Adrenal gland (tissue), 12 donors: ENCODE results near the gene FXYD5. TPM values are rescaled to one million over a fixed set of nuclear protein-coding genes. Genes with fewer than 3 reads are reported as not detected.

Experiments
- DNase-seq, 7 donors: peaks; one replicate each; pipeline ENCODE4 v3.0.0-alpha.2; 2019 to 2020
- H3K27ac ChIP-seq, 5 donors: fragments of 200-600 bp; sonication (generic) in 4 of 5; 1 replicate in 3 of 5; 2 replicates in 2 of 5; pipeline versions ENCODE4 v1.5.1 to v1.8.0; 2016 to 2020; ENCODE audit warnings: mild to moderate bottlenecking in 1 of 5
- H3K27me3 ChIP-seq: fragments of 200-600 bp; 2 replicates; pipeline ENCODE4 v1.8.0; 2021
- H3K36me3 ChIP-seq, 2 donors: fragments of 200-600 bp; replicated peaks in 1 of 2; 1 replicate in 1 of 2; 2 replicates in 1 of 2; pipeline versions ENCODE4 v1.5.1 to v1.8.0; 2018 to 2022
- H3K4me1 ChIP-seq, 2 donors: fragments of 200-600 bp; replicated peaks in 1 of 2; 1 replicate in 1 of 2; 2 replicates in 1 of 2; pipeline versions ENCODE4 v1.5.1 to v1.8.0; 2018 to 2021
- H3K4me3 ChIP-seq, 4 donors: fragments of 200-600 bp; sonication (generic) in 3 of 4; one replicate each; pipeline ENCODE4 v1.5.1; 2016 to 2018
- H3K9me3 ChIP-seq, 3 donors: fragments of 200-600 bp; sonication (generic) in 1 of 3; replicated peaks in 1 of 3; 1 replicate in 2 of 3; 2 replicates in 1 of 3; pipeline versions ENCODE4 v1.5.1 to v1.8.0; 2016 to 2021
- CTCF ChIP-seq, 6 experiments: fragments of 450-650 bp in 4 of 6; fragments of 200-600 bp in 2 of 6; sonication (generic) in 1 of 6; IDR thresholded peaks; 1 replicate in 5 of 6; 2 replicates in 1 of 6; pipeline versions ENCODE4 v1.5.1 to v1.8.0; 2016 to 2021; ENCODE audit warnings: antibody characterized with exemption in 6 of 6, mild to moderate bottlenecking in 2 of 6, moderate library complexity in 1 of 6
- POLR2A ChIP-seq, 2 donors: fragments of 450-650 bp; IDR thresholded peaks; one replicate each; pipeline ENCODE4 v1.6.1; 2017; ENCODE audit warnings: antibody characterized with exemption in 2 of 2, mild to moderate bottlenecking in 2 of 2, moderate library complexity in 1 of 2
- WGBS, 4 donors: extraction: QIAGEN DNeasy Blood & Tissue Kit in 2 of 4; methylation state at CpG; one replicate each; pipeline versions ENCODE4 v1.1.5 to v1.1.7; 2013 to 2017; 5-methylcytosine and 5-hydroxymethylcytosine counted together
- intact Hi-C, 2 donors: fragments of 100-400 bp; cut with DNase I; formaldehyde crosslinking; loops; one replicate each; pipeline versions ENCODE4 v1.14.1 to v1.15.0; 2022 to 2023
- polyA plus RNA-seq, 3 donors: library from polyadenylated mRNA; stranded (reverse); fragments of 200-250 nt in 2 of 3; fragments of 350-450 nt in 1 of 3; fragmentation: Illumina TruSeq in 1 of 3; extraction: RNeasy Lipid Tissue Mini Kit (QIAGEN cat#74804) in 1 of 3; gene quantifications; one replicate each; pipeline ENCODE4 v1.2.3, GENCODE V29; 2013 to 2014
- total RNA-seq, 9 donors: library from RNA; depleted of rRNA in 4 of 9; stranded (reverse); fragments of >200 nt in 4 of 9; fragments of 120-200 nt in 1 of 9; fragmentation: NEBNext Ultra II Directional in 1 of 9; extraction: Animal tissue kit (Norgen Biotek cat#: 25700) in 1 of 9; gene quantifications; one replicate each; pipeline versions ENCODE4 v1.1.0 to v1.2.4, GENCODE V29; 2013 to 2023
- donor health status: healthy with polysubstance abuse.
- donor health status: Bipolar disorder and iron deficiency.
- donor health status: DM: yes; HTN: yes; CAD: no.
- donor health status: DM: no; HTN: no; CAD: no.
- donor health status: DM: no; HTN: no; CAD: no.
- donor health status: DM: yes; HTN: yes; CAD: no.

The FXYD5 gene
- total and polyA plus RNA-seq, 12 donors = 4.2 to 123 (median 38.9) TPM

- Histone ChIP-seq H3K36me3 (peaks cover 0 to 10% of the 10 kb centered on the region in 2 donors), H3K4me3 (peak overlapping the region in 2 of 4 donors; percentile 37 to 53), H3K27ac (peak overlapping the region in 1 of 5 donors; percentile 67), H3K9me3 (no peaks in the 10 kb centered on the region), H3K4me1 (peaks cover 6 to 18% of the 10 kb centered on the region in 2 donors), H3K27me3 (peaks cover 13% of the 10 kb centered on the region)
- TF ChIP-seq POLR2A (IDR thresholded peaks at IDR 0.05) = no peak
- peak in 5 of 6 experiments; percentile 21 to 58 (median 36) for TF ChIP-seq CTCF (IDR thresholded peaks at IDR 0.05)
- intact Hi-C loops = no loop called here
- DNase-seq = no peak
- 1 to 2% (median 2%) methylated on average over 14 to 36 of the region's 36 CpGs for WGBS, 4 donors
Observed at GRCh38 chr19:35153701-35154524, 622 bp upstream of the FXYD5 start.

- 45 to 60% (median 54%) methylated on average over 5 to 17 of the region's 17 CpGs for WGBS, 4 donors
- intact Hi-C loops = no loop called here
- H3K27ac ChIP-seq = no peak overlapping the region
- peaks cover 6 to 18% of the 10 kb centered on the region in 2 donors for H3K4me1 ChIP-seq
- no peaks in the 10 kb centered on the region for H3K9me3 ChIP-seq
- no peak for DNase-seq
- no peak for TF ChIP-seq CTCF (IDR thresholded peaks at IDR 0.05)
- H3K36me3 ChIP-seq = peaks cover 0 to 10% of the 10 kb centered on the region in 2 donors
- peak overlapping the region in 1 of 4 donors; percentile 53 for H3K4me3 ChIP-seq
- peaks cover 13% of the 10 kb centered on the region for H3K27me3 ChIP-seq
Observed at GRCh38 chr19:35155441-35155840, 906 bp downstream of the FXYD5 start.

- WGBS, 4 donors = 82 to 87% (median 85%) methylated on average over 6 of the region's 6 CpGs
- intact Hi-C loops = no loop called here
- H3K27ac ChIP-seq = no peak overlapping the region
Observed at GRCh38 chr19:35155981-35156672, 1.6 kb downstream of the FXYD5 start.

More at GRCh38 chr19:35155981-35156672, 1.6 kb downstream of the FXYD5 start:
- no peak overlapping the region for H3K4me3 ChIP-seq
- peaks cover 13% of the 10 kb centered on the region for H3K27me3 ChIP-seq
- H3K36me3 ChIP-seq = peaks cover 0 to 10% of the 10 kb centered on the region in 2 donors
- peaks cover 6 to 18% of the 10 kb centered on the region in 2 donors for H3K4me1 ChIP-seq
- TF ChIP-seq CTCF (IDR thresholded peaks at IDR 0.05) (no peak), POLR2A (IDR thresholded peaks at IDR 0.05) (no peak)
- no peak for DNase-seq
- H3K9me3 ChIP-seq = no peaks in the 10 kb centered on the region
